PC-3 (cell line): Measurements from ENCODE around the gene GIPC3. TPM values are rescaled to one million over a fixed set of nuclear protein-coding genes. Genes with fewer than 3 reads are reported as not detected.

Source experiments
- ATAC-seq: fragments of 200-7000 bp; cut with Tn5 transposase; 2 replicates; pipeline ENCODE4 v1.9.1; 2020; ENCODE audit warnings: mild to moderate bottlenecking, moderate library complexity
- BruUV-seq: library from RNA; stranded (reverse); fragments of 400-500 nt; replicated peaks from 2 replicates; lab custom pipeline; 2021; lab: Mats Ljungman, UMichigan
- CTCF ChIA-PET: fragments of 300-600 bp; sonication (Branson Sonifier 250); formaldehyde crosslinking; loops from one replicate; lab custom pipeline; 2022; ENCODE audit warnings: antibody characterized with exemption; lab: Charles Lee
- POLR2A ChIA-PET: fragments of 300-600 bp; sonication (Branson Sonifier 250); formaldehyde crosslinking; loops from one replicate; lab custom pipeline; 2022; ENCODE audit warnings: antibody characterized with exemption; ENCODE audit not compliant: unreplicated experiment; lab: Charles Lee
- DNase-seq: peaks from one replicate; pipeline ENCODE4 v3.0.0-alpha.2; 2015
- H2AFZ ChIP-seq: fragments of 300-600 bp; sonication (generic); 2 replicates; pipeline ENCODE4 v1.6.0; 2016; ENCODE audit warnings: antibody characterized with exemption, low read length
- H3F3A ChIP-seq: fragments of 300-600 bp; sonication (generic); one replicate; pipeline ENCODE4 v1.6.0; 2017; ENCODE audit warnings: antibody characterized with exemption, low read length, control low read depth, mild to moderate bottlenecking; ENCODE audit not compliant: unreplicated experiment
- H3K27ac ChIP-seq: fragments of 300-600 bp; sonication (generic); 2 replicates; pipeline ENCODE4 v1.5.1; 2016; ENCODE audit warnings: mild to moderate bottlenecking, low read length
- H3K27me3 ChIP-seq: fragments of 300-600 bp; sonication (generic); 2 replicates; pipeline ENCODE4 v1.6.1; 2016; ENCODE audit warnings: low read length, mixed read lengths
- H3K36me3 ChIP-seq: fragments of 300-600 bp; sonication (generic); 2 replicates; pipeline ENCODE4 v1.6.1; 2016; ENCODE audit warnings: low read depth, mixed run types, low read length, mixed read lengths
- H3K4me1 ChIP-seq: fragments of 300-600 bp; sonication (generic); 2 replicates; pipeline ENCODE4 v1.5.1; 2016; ENCODE audit warnings: low read length; ENCODE audit not compliant: insufficient read depth
- H3K4me2 ChIP-seq: fragments of 300-600 bp; sonication (generic); 2 replicates; pipeline ENCODE4 v1.6.0; 2016; ENCODE audit warnings: low read length
- H3K4me3 ChIP-seq: fragments of 300-600 bp; sonication (generic); 2 replicates; pipeline ENCODE4 v1.5.1; 2016; ENCODE audit warnings: mild to moderate bottlenecking, low read length, mixed read lengths
- H3K79me2 ChIP-seq: fragments of 300-600 bp; sonication (generic); 2 replicates; pipeline ENCODE4 v1.6.1; 2017; ENCODE audit warnings: low read length, mixed read lengths
- H3K9ac ChIP-seq: fragments of 300-600 bp; sonication (generic); 2 replicates; pipeline ENCODE4 v1.6.0; 2016; ENCODE audit warnings: mild to moderate bottlenecking, low read length
- H3K9me2 ChIP-seq: fragments of 300-600 bp; sonication (generic); replicated peaks from 2 replicates; pipeline ENCODE4 v1.6.1; 2016; ENCODE audit warnings: mixed run types, low read length, mixed read lengths
- H3K9me3 ChIP-seq: fragments of 300-600 bp; sonication (generic); 2 replicates; pipeline ENCODE4 v1.6.1; 2016; ENCODE audit warnings: low read length, mixed read lengths
- H4K20me1 ChIP-seq: fragments of 300-600 bp; sonication (generic); 2 replicates; pipeline ENCODE4 v1.6.1; 2016; ENCODE audit warnings: low read length, mixed read lengths
- CTCF ChIP-seq: fragments of 300-600 bp; sonication (generic); conservative IDR thresholded peaks from 2 replicates; pipeline ENCODE4 v1.5.1; 2017; ENCODE audit warnings: antibody characterized with exemption, low read depth, mild to moderate bottlenecking, low read length
- EZH2 ChIP-seq: fragments of 300-600 bp; sonication (generic); IDR thresholded peaks from one replicate; pipeline ENCODE4 v1.6.1; 2017; ENCODE audit warnings: antibody characterized with exemption, mild to moderate bottlenecking, low read length; ENCODE audit not compliant: unreplicated experiment
- EZH2phosphoT487 ChIP-seq: fragments of 300-600 bp; sonication (generic); IDR thresholded peaks from 2 replicates; pipeline ENCODE4 v1.6.1; 2018; ENCODE audit warnings: mild to moderate bottlenecking, antibody characterized with exemption, low read length, borderline replicate concordance
- intact Hi-C: fragments of 100-400 bp; cut with micrococcal nuclease; formaldehyde crosslinking; loops from 2 replicates; pipeline ENCODE4 v1.9.0; 2023
- total RNA-seq: library from RNA; depleted of rRNA; stranded (reverse); fragments of >200 nt; gene quantifications from 2 replicates; pipeline ENCODE4 v1.2.3, GENCODE V29; 2014

The GIPC3 gene
- total RNA-seq, 1 experiment from 2014 or later = 0.18 TPM

- Histone ChIP-seq H3K27ac (no peak overlapping the region), H3K9me2 (no peaks in the 10 kb centered on the region), H4K20me1 (no peaks in the 10 kb centered on the region), H3K9me3 (no peaks in the 10 kb centered on the region), H3K36me3 (0 out of 2 replicates have a peak, but pooled peaks cover 6% of the 10 kb centered on the region), H2AFZ (no peak overlapping the region), H3K4me3 (no peak overlapping the region), H3K9ac (no peak overlapping the region), H3K4me1 (no peaks in the 10 kb centered on the region), H3K4me2 (no peak overlapping the region), H3K27me3 (no peaks in the 10 kb centered on the region), H3F3A (no peaks in the 10 kb centered on the region), H3K79me2 (no peaks in the 10 kb centered on the region)
- POLR2A ChIA-PET = interaction anchor here (0.6 kb wide), 1 partner anchor 12 kb away, joined by 13 read pairs; no protein-coding TSS in a partner anchor
- ATAC-seq (peak; percentile 68), DNase-seq (peak; percentile 60)
- intact Hi-C loops = no loop called here
- CTCF ChIA-PET = no interaction called here
- BruUV-seq = no TSS peak
- peak; percentile 85 for TF ChIP-seq CTCF
- no peak for TF ChIP-seq EZH2phosphoT487
- TF ChIP-seq EZH2 = no peak
These were observed 40.3 kb upstream of the GIPC3 start for GRCh38 chr19:3544742-3545668.

- TF ChIP-seq EZH2phosphoT487 = no peak
- TF ChIP-seq CTCF = no peak
- Histone ChIP-seq H3K27me3 (no peaks in the 10 kb centered on the region), H3K9ac (no peak overlapping the region), H3K79me2 (no peaks in the 10 kb centered on the region), H3K4me1 (no peaks in the 10 kb centered on the region), H3K9me2 (no peaks in the 10 kb centered on the region), H2AFZ (no peak overlapping the region), H3K4me3 (no peak overlapping the region), H3K9me3 (no peaks in the 10 kb centered on the region), H3F3A (no peaks in the 10 kb centered on the region), H3K36me3 (0 out of 2 replicates have a peak, but pooled peaks cover 6% of the 10 kb centered on the region), H3K27ac (no peak overlapping the region), H3K4me2 (no peak overlapping the region), H4K20me1 (no peaks in the 10 kb centered on the region)
- ChIA-PET POLR2A (interaction anchor here (0.6 kb wide), 1 partner anchor 11 kb away, joined by 13 read pairs; no protein-coding TSS in a partner anchor), CTCF (no interaction called here)
- BruUV-seq = no TSS peak
- intact Hi-C loops = no loop called here
- no peak for DNase-seq
- no peak for ATAC-seq
These were observed 39.6 kb upstream of the GIPC3 start for GRCh38 chr19:3545669-3546034.

GRCh38 chr19:3546119-3546518 lies 39.2 kb upstream of the GIPC3 start:
- POLR2A ChIA-PET = no interaction called here
- H3K79me2 ChIP-seq = no peaks in the 10 kb centered on the region
- no peak overlapping the region for H3K4me2 ChIP-seq
- 0 out of 2 replicates have a peak, but pooled peaks cover 6% of the 10 kb centered on the region for H3K36me3 ChIP-seq
- no peaks in the 10 kb centered on the region for H3K9me3 ChIP-seq
- no peak overlapping the region for H3K9ac ChIP-seq
- no TSS peak for BruUV-seq
- no peaks in the 10 kb centered on the region for H4K20me1 ChIP-seq
- no peak overlapping the region for H2AFZ ChIP-seq
- TF ChIP-seq EZH2phosphoT487 = no peak
- TF ChIP-seq CTCF = no peak
- no peak for TF ChIP-seq EZH2
- H3K27me3 ChIP-seq = no peaks in the 10 kb centered on the region
- DNase-seq (no peak), ATAC-seq (no peak)
- no peak overlapping the region for H3K4me3 ChIP-seq
- H3K27ac ChIP-seq = no peak overlapping the region
- no peaks in the 10 kb centered on the region for H3K4me1 ChIP-seq
- CTCF ChIA-PET = no interaction called here
- H3K9me2 ChIP-seq = no peaks in the 10 kb centered on the region
- no peaks in the 10 kb centered on the region for H3F3A ChIP-seq
- intact Hi-C loops = no loop called here
